GM18519 (cell line): Measurements from ENCODE around the gene COMMD2.

Source experiments
- ATAC-seq: cut with Tn5 transposase; IDR thresholded peaks from one replicate; pipeline ENCODE4 v1.9.1; 2021; ENCODE audit warnings: mild to moderate bottlenecking, moderate library complexity; ENCODE audit not compliant: unreplicated experiment, low FRiP score

Gene COMMD2

DNA sequence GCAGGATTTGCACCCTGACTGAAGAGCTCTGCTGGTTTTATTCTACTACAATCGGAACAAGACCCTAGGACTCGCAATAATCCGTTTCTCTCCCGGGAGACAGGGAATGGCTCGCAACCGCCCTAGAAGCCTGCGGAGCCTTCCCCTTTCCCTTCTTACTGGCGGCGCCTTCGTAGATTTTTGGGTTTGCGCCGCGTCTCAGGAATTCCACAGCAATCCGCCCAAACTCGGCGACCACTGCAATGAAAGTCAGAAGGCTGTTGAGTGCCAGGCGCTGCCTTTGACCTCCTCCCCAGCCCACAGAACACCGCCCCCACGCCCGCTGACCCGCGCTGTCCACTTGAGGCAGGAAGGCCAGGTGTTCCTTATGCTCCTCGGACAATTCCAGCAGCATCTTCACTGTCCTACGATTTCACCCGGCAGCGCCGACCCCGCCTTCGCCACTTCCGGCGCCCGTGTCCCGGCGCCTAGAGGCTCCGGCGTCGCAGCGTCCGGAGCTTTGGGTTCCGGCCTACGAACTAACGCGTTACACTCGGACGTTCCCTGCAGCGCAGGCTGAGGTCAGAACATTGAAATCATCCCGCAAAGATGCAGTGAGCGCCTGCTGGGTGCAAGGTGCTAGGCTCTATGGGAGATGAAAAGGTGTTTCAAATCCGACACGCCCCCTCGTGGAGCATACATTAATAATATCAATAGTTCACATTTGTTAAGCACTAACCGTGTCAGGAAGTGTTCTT lies at the start of gene COMMD2:
Gene COMMD2, minus strand, starts transcription at position 439 of the 737 bp plus-strand sequence. Its CDS starts 45 bp downstream, at position 394.
- ATAC-seq, result peak; percentile 100

DNA sequence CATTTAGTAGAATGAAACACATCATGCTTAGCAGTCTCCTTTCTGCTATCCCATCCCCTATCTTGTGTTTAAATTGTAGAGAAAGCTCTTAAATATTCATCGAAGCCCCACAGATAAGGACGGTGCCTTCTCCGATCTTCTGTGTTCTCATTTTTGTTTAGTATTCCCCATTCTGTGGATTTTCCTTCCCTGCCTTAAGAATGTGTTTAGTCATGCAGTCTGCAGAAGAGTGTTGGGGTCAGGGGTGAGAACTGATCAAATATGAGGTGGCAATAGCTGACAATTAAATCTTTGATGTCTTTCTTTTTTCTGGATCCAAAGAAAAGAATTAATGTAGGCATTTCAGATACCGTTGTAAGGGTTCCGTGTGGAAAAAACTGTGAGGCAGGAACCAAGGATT lies 49.4 kb upstream of the COMMD2 start:
- no peak for ATAC-seq

DNA sequence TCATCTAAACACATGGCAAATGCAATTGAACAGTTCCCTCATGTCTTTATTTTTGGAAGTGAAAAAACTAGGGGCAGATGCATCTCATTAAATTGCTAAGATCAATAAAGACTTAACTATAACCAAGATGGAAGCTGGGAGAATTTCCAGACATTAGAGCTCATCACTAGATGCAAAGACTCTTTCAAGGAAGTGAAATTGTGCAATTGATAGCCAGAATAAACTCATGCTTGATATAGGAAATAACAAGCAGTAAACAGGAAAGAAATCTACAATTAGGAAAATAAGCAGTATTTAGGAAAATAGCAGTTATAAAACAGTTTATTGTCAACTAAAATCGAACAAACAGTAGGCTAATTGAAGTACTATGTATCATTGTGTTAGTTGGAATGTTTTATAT lies 48.9 kb upstream of the COMMD2 start:
- ATAC-seq, result no peak

DNA sequence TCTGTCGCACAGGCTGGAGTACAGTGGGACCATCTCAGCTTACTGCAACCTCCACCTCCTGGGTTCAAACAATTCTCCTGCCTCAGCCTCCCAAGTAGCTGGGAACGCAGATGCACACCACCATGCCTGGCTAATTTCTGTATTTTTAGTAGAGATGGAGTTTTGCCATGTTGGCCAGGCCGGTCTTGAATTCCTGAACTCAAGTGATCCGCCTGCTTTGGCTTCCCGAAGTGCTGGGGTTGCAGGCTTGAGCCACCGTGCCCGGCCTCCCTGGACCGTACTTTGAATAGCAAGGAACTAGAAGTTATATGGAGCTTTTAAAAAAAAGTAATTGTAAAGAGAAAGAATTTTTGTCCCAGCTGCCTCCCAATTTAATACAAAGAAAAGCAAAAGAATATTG lies 48.4 kb upstream of the COMMD2 start:
- no peak for ATAC-seq

DNA sequence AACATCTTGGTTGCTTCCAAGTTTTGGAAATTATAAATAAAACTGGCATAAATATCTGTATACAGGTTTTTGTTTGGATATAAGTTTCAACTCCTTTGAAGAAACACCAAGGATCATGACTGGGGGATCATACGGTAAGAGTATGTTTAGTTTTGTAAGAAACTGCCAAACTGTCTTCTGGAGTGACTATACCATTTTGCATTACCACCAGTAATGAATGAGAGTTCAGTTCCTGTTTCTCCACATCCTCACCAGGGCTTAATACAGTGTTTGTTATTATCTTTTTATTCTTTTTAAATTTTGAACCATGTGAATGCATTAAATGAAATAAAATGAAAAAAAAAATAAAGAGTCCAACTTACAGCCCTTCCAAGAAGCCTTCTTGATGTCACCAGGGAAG lies 43.7 kb upstream of the COMMD2 start:
- ATAC-seq, result no peak

DNA sequence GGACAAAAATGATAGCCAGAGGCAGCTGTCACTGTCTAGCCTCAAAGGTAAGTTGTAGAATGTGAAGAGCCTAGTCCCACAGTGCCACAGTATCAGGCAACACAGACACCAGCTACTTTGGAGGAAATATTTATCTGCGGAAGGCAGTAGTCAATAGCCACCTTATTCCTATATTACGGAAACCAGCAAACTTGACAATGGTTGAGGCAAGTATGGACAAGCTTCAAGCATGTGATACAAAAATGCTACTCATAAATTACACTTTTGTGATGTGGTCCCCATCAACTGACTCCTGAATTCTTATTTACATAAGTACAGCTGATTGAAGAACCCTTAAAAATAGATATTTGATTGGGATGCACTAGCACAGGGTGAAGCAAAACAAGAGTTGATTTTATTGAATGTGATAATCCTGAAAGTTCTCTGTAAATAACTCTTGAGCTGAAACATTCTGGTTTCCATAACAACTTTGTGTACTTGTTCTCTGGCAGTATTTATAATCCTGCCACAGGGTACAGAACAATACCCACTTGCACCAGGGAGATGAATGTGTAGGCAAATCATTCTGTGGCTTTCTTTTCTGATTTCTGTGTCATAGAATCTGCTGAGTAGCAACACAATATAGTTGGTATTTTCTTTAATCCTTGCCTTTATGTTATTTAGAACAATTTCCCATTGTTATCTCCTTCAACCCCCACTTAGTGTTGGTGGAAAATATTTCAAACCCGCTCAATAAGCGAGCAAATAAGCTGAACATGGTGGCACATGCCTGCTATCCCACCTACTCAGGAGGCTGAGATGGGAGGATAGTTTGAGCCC lies 40.4 kb upstream of the COMMD2 start, which contains the start of gene ANKUB1:
Gene ANKUB1, minus strand, starts transcription at position 103 of the 819 bp plus-strand sequence. CDS start 188 bp downstream, outside the sequence.
- ATAC-seq, result no peak

DNA sequence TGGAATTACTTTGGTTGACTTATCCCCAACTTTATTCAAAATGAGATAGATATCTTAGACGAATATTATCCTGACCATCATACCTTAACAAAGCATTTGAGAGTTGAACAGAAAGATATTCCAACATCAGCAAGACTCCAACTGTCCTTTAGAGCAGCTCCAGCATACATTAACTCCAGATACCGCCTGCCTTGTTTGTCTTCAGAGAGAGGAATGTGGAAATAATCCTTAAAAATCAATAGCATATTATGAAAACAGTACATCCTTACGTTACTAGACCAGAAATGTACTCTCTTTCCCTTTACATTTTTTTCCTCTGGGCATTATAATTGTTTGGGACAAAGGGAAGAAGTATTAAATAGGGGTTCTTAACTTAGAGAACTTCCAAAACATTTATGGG lies 38.4 kb upstream of the COMMD2 start:
- ATAC-seq, result no peak

DNA sequence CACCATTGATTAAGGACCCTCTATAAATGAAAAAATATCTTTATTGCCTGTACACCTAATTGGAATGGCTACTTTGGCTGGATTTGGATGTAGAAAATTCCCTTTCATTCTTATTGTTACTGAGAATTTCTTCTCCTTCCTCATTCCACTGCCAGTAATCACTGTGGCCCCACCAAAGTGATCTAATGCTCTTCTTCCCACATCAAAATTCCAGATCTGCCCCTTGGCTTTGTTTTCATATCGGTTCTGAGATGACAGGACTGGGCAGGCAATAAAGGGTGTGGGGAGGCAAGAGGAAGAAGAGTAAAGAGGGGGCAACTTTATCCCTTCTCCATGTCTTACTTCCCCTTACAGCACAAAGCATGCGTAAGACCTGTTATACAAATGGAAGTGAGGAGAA lies 38.0 kb upstream of the COMMD2 start:
- ATAC-seq, result no peak

DNA sequence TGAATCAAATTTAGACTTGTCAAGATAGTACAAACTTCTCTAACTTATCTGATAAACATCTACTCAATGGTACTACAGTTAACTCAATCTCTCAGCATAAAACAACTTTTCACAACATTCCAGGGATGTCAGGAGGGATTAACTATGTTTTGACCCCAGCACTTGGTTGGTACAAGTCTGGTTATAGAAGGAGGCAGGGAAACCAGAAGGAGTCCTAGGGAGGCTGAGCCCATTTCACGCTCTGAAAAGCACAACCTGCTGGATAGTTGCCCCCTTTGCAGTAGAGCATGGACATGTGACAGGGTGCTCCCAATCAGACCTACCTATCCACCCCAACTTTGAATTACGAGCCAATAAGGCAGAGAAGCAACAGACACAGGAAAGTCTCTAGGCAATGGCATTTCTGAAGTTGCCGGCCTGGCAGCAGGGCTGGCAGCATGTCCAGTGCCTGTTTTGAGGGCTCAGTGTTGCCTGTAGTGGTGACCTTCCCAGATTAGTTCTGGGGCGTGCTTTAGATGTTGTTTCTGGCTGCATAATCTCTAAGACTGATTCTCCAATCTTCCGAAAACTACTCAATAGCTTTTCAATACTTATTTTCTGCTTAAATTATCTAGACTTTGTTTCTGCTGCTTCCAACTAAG lies 31.9 kb upstream of the COMMD2 start:
- no peak for ATAC-seq

DNA sequence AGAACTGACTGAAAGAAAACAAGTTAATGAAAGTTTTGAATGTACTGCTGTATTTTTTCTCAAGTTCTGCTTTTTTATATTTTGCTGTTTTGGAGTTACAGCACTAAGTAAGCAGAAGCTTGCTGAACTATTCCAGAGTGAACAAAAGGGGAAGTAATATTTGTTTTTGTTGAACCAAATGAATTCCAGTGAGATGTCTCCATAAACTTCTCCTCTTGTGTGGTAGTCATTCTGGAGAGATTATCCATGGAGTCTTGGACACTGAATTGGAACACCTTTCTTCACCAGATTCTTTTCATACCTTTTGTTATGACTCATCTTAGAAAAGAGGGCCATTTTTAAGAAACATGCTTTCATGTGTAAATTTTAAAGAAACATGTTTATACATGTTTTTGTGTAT lies 31.3 kb upstream of the COMMD2 start:
- no peak for ATAC-seq

DNA sequence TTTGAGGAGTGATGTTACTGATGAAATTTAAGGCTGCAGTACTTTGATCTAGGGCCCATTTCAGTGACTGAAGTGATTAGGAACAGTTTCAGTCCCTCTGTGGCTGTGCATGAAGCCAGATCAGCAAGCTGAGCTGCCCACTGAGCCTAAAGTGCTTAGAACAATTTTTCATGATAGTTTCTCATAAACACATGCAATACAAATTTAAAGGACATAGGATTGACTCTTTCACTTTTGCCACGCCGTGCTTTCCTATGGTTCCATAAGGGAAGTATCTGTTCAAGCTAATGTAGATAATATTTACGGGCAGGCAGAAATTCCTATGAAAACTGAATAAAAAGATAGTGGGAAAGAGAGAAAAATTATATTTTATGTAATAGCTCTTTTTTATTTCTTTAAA lies 29.5 kb upstream of the COMMD2 start:
- peak; percentile 40 for ATAC-seq

DNA sequence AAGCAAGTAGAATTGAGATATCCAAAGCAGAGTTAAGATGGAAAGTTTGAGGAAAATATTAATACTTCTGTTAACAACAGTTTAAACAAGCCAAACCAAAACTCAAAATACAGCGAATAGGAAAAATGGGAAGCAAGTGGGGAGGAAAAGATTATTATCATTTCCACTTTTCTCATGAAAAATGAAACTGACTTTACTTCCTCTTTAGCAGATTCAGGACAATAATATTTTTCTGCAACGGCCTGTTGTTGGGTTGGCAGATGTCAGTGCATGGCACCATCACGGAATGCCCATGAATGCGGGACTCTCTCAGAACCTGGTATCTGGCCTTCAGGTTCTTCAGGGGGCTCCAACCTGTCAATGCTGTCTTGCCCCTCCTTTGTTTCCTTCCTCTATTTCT lies 28.9 kb upstream of the COMMD2 start:
- ATAC-seq, result peak; percentile 15

DNA sequence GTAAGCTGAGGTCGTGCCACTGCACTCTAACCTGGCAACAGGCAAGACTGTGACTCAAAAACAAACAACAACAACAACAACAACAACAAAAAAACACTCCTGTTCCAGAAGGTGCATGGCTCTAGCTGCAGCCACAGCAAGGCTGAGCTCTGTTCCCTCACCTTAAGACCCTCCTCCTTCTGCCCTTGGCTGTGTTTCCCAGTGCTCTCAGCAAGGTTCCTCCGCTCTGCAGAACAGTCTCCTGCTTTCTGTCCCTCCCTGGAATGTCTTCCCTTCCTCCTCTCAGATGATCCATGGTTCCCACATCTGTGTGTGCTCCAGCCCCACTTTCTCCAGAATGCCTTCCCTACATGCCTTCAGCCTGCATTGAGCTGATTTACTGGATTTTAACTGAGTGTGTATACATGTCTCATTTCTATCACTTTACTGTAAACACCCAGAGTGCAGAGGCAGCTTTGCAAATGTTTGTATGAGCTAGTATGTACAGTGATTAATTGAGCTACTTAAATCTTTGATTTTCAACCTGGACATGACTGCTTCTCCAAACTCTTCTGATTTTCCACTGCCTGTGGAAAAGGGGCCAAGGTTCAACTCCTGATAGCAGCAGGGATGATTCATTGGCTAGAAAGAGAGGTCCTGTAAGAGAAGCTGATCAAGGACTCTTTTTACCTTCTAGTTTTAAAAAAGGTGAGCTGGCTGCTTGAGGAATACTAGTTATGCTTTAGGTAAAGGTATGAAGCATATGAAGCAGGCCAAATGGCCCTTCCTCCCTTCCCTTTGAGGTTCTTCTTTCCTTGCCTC lies 25.3 kb upstream of the COMMD2 start:
- ATAC-seq, result no peak

DNA sequence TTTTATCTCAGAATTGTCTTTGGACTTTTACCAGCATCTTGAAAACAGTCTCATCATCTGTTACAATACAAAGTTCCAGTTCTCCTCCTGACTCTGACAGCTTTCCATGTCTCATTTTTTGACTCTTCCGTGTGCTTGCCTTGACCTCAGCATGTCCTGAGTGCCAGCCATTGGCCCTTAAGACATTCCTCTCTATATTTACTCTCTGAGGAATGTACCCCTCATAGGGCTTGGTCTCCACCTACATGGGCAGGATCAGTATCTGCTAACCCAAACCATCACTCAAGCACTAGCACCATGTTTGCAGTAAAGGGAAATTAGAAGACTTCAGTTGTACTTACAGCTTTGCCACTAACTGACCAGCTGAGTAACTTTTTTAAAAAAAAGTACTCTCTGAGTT lies 23.9 kb upstream of the COMMD2 start:
- no peak for ATAC-seq

DNA sequence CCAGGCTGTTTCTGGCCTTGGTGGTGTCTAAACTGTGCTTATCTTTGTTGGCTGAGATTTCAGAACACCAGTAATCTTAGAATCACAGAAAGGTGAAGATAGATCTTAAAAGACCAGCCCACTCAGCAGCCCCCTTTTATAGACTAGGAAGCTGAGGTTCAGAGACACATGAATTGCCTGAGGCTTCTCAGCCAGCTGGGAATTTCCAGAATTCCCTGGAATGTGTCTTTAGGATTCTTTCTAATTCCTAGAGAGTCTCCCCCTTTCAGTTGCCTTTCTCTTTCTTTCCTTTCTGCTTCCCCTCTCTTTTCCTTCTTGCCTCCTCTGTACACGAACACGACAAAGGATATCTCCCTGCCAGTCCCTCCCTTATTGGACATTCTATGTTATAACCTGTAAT lies 20.6 kb upstream of the COMMD2 start:
- no peak for ATAC-seq

DNA sequence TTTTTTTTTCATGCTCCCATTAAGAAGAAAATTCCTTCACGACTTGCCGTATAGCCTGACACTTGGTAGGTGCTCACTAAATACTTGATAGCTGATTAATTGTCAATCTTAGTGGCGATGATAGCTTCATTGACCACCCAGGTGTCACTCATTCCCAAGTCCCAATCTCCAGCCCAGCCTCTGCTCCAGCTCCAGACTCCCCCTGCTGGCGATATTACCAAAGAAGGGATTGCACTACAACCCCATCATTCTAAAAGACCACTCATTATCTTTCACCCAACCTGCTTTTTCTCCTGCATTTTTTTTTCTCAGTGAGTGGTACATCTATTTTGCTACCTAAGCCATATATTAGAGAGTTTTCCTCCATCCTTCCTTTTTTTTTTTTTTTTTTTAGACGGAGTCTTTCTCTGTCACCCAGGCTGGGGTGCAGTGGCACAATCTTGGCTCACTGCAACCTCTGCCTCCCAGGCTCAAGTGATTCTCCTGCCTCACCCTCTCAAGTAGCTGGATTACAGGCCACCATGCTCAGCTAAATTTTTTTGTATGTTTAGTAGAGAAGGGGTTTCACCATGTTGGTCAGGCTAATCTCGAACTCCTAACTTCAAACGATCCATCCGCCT lies 19.5 kb upstream of the COMMD2 start:
- no peak for ATAC-seq

DNA sequence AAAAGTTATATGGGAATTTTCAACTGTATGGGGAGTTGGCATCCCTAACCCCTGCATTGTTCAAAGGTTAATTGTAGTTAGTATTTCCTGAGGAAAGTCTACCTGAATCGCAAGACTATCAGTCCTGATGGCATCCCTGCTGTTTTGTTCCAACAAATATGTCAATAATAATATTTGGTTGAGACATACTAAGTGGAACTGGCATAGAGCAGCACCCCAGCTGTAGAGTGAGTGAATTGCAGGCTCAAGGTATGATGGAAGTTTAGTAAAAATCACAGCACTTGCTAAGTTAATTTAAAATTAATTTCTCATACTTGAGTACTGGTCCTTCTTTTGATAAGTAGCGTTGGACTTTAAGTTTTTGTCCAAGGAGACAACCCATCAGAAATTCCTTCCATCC lies 18.0 kb upstream of the COMMD2 start:
- no peak for ATAC-seq

DNA sequence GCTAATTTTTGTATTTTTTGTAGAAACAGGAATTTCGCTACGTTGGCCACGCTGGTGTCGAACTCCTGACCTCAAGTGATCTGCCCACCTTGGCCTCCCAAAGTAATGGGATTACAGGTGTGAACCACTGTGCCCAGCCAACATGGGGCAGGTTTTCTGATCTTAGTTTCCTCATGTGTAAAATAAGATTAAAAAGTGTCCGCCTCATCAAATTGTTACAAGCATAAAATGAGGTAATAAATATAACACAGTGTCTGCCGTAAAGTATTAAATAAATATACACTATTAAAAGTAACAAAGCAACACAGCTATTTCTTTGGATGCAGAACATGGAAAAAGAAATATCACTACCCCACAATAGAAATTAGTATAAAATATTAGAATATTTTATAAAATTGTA lies 16.4 kb upstream of the COMMD2 start:
- no peak for ATAC-seq

DNA sequence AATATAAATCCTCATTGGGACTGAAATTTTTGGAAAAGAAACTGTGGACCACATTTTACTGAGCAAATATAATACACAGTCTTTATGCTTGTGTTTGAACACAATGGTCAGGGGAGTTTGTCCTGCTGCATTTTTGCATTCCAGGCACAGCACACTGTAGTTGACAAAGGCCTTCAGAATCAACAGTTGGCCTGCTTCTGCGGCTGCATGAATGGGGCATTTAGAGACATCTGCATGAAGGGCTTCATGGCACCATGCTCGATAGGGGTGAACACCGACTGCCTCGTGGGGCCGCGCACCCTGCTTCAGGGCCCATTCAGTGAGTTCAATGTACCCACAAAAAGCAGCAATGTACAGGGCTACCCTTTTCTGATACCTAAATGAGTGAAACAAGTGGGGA lies 15.4 kb upstream of the COMMD2 start:
- no peak for ATAC-seq

DNA sequence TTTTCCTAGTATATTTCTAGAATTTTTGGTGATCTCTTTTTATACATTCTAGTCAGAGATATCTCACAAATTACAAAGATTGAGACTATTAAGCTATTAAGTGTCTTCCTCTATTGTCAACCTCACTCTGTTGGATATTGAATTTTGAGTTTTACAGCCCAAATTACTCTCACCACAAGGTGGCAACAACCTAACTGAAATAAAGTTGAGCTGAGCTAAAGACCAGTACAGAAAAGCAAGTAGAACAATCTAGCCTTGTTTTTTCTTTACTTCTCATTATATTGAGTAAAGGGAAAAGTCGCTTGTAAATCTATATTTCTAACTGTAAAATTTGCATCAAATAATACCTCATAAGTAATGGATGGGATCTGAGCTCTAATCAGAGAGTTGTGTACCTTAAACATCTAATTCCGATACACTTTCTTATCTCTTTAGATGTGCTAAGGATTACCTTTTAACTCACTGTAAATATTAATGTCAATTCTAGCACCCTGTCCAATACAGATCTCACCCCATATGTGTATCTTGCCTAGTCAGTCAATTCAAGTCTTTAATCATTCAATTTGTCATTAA lies 13.6 kb upstream of the COMMD2 start:
- ATAC-seq, result peak; percentile 46
